Type B pancreatic cell (in vitro differentiated cells): ENCODE data around the gene UNC5C. TPM values are rescaled to one million over a fixed set of nuclear protein-coding genes. Genes with fewer than 3 reads are reported as not detected.

ENCODE experiments used
- DNase-seq: peaks from one replicate; pipeline ENCODE4 v3.0.0; 2021; ENCODE audit warnings: mixed read lengths; ENCODE audit not compliant: unreplicated experiment; ENCODE audit errors: extremely low spot score
- H3K27ac Mint-ChIP-seq: 2 replicates; pipeline ENCODE4 v1.8.0; 2021; ENCODE audit warnings: mild to moderate bottlenecking, mixed read lengths
- H3K27me3 Mint-ChIP-seq: 2 replicates; pipeline ENCODE4 v1.8.0; 2021; ENCODE audit warnings: mixed read lengths
- H3K36me3 Mint-ChIP-seq: 2 replicates; pipeline ENCODE4 v1.8.0; 2021; ENCODE audit warnings: mixed read lengths
- H3K4me1 Mint-ChIP-seq: one replicate; pipeline ENCODE4 v1.8.0; 2021; ENCODE audit warnings: mixed read lengths; ENCODE audit not compliant: unreplicated experiment
- H3K4me3 Mint-ChIP-seq: 2 replicates; pipeline ENCODE4 v1.8.0; 2021; ENCODE audit warnings: mild to moderate bottlenecking, mixed read lengths
- H3K9me3 Mint-ChIP-seq: 2 replicates; pipeline ENCODE4 v1.8.0; 2021; ENCODE audit warnings: mixed read lengths
- CTCF ChIP-seq: fragments of 200-600 bp; sonication (generic); conservative IDR thresholded peaks from 2 replicates; pipeline ENCODE4 v1.5.0; 2021; ENCODE audit warnings: antibody characterized with exemption, mild to moderate bottlenecking
- total RNA-seq: library from RNA; stranded (reverse); gene quantifications from 2 replicates; pipeline ENCODE4 v1.2.1, GENCODE V29; 2021; ENCODE audit warnings: low replicate concordance

Gene UNC5C
- total RNA-seq, 1 donor from 2014 or later: 95.0 TPM

DNA sequence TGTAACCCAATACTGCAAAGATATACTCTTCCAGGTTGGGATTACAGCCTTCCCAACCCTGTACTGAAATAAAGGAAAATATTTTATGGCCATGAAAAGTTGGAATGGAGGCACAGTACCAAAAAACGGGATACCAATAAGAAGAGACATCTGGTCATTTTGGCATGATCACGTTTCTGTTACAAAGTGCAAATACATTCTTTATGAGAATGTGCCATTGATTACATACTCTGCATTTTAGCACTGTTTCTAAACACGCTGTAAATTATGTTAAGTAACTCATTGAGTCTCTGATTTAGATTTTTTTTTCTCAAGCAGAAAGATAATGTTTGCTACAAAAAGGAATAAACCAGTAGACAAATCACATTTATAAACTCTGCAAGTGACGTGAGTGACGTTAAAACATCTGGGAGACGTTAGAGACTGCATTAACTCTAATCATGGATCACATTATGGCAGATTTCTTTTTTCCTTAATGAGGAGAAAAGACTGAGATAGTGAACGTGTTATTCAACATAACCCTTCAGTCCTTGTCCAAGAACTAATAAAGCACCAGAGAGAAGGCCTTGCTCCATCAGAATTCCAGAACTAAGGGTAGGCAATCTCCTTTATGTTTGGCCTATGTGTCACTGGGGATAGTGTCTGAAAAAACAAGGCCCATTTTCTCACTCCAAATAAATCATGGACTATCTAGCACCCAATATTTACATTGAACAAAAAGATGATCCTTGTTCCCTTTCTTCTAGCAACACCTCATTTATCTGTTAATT is 31.0 kb downstream of the UNC5C start:
- H3K36me3 Mint-ChIP-seq: peaks cover 22% of the 10 kb centered on the region
- H3K9me3 Mint-ChIP-seq: no peaks in the 10 kb centered on the region
- no peaks in the 10 kb centered on the region for H3K27me3 Mint-ChIP-seq
- no peak for TF ChIP-seq CTCF
- peaks cover 26% of the 10 kb centered on the region for H3K4me1 Mint-ChIP-seq
- H3K4me3 Mint-ChIP-seq: no peak overlapping the region
- H3K27ac Mint-ChIP-seq: no peak overlapping the region
- no peak for DNase-seq

- Mint-ChIP-seq H3K4me3 (no peak overlapping the region), H3K36me3 (peaks cover 23% of the 10 kb centered on the region), H3K27me3 (peaks cover 4% of the 10 kb centered on the region), H3K9me3 (peaks cover 4% of the 10 kb centered on the region), H3K27ac (no peak overlapping the region), H3K4me1 (peaks cover 30% of the 10 kb centered on the region)
- DNase-seq: no peak
- no peak for TF ChIP-seq CTCF
Measured at GRCh38 chr4:95516528-95517017, 32.2 kb downstream of the UNC5C start.

DNA sequence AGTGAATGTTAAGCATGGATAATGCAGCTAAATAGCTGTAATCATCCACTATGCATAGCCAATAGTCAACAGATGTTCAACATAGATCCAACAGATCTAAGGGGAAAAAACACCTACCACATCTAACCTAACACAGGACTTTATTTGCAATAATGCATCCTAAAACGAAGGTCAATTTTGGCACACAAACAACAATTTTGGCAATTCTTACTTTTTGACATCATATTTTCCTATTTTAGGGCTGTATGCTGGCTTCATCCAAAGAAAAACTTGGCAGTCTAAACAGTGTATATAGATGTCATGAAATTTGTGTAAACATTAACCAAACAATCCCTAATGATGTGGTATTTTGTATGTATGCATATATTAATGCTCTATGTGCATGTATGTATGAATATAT is 33.2 kb downstream of the UNC5C start:
- Mint-ChIP-seq H3K36me3 (peaks cover 22% of the 10 kb centered on the region), H3K27ac (no peak overlapping the region), H3K27me3 (peaks cover 10% of the 10 kb centered on the region), H3K9me3 (peaks cover 6% of the 10 kb centered on the region), H3K4me1 (peaks cover 38% of the 10 kb centered on the region), H3K4me3 (no peak overlapping the region)
- no peak for DNase-seq
- no peak for TF ChIP-seq CTCF

- Mint-ChIP-seq H3K9me3 (peaks cover 6% of the 10 kb centered on the region), H3K4me1 (peaks cover 33% of the 10 kb centered on the region), H3K27ac (no peak overlapping the region), H3K27me3 (peaks cover 10% of the 10 kb centered on the region), H3K36me3 (peaks cover 10% of the 10 kb centered on the region), H3K4me3 (no peak overlapping the region)
- no peak for DNase-seq
- TF ChIP-seq CTCF: no peak
Measured at GRCh38 chr4:95513022-95513421, 35.8 kb downstream of the UNC5C start.

GRCh38 chr4:95511477-95511876 is 37.3 kb downstream of the UNC5C start:
- Mint-ChIP-seq H3K4me3 (no peak overlapping the region), H3K9me3 (peaks cover 6% of the 10 kb centered on the region), H3K36me3 (peaks cover 13% of the 10 kb centered on the region), H3K27ac (peak overlapping the region; percentile 9), H3K4me1 (peaks cover 30% of the 10 kb centered on the region), H3K27me3 (peaks cover 18% of the 10 kb centered on the region)
- DNase-seq: no peak
- TF ChIP-seq CTCF: no peak
